Activated T-helper 17 cell treated with anti-CD3 and anti-CD28 coated beads, Interleukin-2, amount 50 U/mL, for 72 hours (primary cell): Measurements from ENCODE around the gene TRPV3. TPM values are rescaled to one million over a fixed set of nuclear protein-coding genes. Genes with fewer than 3 reads are reported as not detected.
"Not testable (repeated sequence)": the region's sequence is repeated elsewhere in the genome, so short reads cannot be mapped to it uniquely, and the experiment has no call there.

Experiments used
- ATAC-seq: fragments of 150-1000 bp; cut with Tn5 transposase; replicated peaks from 2 replicates; pipeline ENCODE4 v1.10.0; 2021; ENCODE audit warnings: mild to moderate bottlenecking, moderate library complexity
- H3K27ac Mint-ChIP-seq: one replicate; pipeline ENCODE4 v1.8.0; 2022; ENCODE audit warnings: mixed read lengths
- H3K27me3 Mint-ChIP-seq: one replicate; pipeline ENCODE4 v1.8.0; 2022; ENCODE audit warnings: mixed read lengths
- H3K36me3 Mint-ChIP-seq: one replicate; pipeline ENCODE4 v1.8.0; 2022; ENCODE audit warnings: low read depth, mild to moderate bottlenecking, mixed read lengths
- H3K4me1 Mint-ChIP-seq: one replicate; pipeline ENCODE4 v1.8.0; 2022; ENCODE audit warnings: mixed read lengths
- H3K4me3 Mint-ChIP-seq: one replicate; pipeline ENCODE4 v1.8.0; 2022; ENCODE audit warnings: mild to moderate bottlenecking, mixed read lengths
- H3K9me3 Mint-ChIP-seq: one replicate; pipeline ENCODE4 v1.8.0; 2022; ENCODE audit warnings: mixed read lengths
- total RNA-seq, 2 donors: library from RNA; stranded (reverse); gene quantifications; one replicate each; pipeline ENCODE4 v1.2.3, GENCODE V29; 2022

TRPV3 gene
- total RNA-seq, 2 donors from 2014 or later: 0.86 to 3.5 TPM

DNA sequence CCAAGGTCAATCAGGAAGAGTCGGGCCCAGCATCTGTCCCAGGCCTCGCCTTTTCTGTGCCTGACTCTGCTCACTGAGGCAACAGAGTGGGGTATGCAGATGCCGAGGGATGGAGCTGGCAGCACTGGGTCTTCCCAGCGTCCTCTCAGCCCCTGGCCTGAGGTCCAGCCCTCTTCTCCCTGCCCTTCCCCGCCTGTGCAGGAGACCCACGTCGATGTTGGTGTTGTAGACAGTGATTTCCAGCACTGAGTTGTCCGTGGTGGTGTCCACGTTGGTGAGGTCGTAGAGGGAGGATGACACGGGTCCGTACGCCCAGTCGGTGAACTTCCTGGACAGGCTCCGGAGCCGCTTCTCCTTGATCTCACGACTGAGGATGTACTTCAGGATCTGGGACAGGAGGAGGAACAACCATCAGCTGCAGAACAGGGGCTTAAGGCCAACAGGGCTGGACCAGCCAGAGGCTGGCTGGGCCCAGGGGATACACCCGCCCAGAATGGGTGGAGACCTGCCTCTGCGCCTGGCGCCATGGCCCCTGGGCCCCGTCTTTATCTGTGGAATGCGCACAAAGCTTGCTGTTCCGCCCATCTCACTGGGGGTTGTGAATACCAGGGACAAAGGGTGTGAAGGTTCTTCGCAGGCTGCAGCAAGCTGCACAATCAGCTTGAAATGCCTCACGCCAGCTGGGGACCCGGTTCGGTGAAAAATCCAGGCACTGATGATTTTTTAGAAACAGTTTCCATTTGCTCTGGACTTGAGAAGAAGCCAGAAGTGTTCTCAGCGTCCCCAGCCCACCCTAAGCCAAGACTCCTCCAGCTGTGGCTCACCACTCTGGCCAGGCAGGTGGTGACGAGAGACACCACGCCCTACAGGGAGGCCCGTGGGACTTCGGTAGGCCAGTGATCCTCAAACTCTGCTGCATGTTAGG is 27.5 kb downstream of the TRPV3 start:
- H3K27ac Mint-ChIP-seq: no peak overlapping the region
- no peaks in the 10 kb centered on the region for H3K36me3 Mint-ChIP-seq
- ATAC-seq: no peak
- H3K9me3 Mint-ChIP-seq: no peaks in the 10 kb centered on the region
- H3K4me3 Mint-ChIP-seq: no peak overlapping the region
- no peaks in the 10 kb centered on the region for H3K4me1 Mint-ChIP-seq
- H3K27me3 Mint-ChIP-seq: peaks cover 14% of the 10 kb centered on the region

DNA sequence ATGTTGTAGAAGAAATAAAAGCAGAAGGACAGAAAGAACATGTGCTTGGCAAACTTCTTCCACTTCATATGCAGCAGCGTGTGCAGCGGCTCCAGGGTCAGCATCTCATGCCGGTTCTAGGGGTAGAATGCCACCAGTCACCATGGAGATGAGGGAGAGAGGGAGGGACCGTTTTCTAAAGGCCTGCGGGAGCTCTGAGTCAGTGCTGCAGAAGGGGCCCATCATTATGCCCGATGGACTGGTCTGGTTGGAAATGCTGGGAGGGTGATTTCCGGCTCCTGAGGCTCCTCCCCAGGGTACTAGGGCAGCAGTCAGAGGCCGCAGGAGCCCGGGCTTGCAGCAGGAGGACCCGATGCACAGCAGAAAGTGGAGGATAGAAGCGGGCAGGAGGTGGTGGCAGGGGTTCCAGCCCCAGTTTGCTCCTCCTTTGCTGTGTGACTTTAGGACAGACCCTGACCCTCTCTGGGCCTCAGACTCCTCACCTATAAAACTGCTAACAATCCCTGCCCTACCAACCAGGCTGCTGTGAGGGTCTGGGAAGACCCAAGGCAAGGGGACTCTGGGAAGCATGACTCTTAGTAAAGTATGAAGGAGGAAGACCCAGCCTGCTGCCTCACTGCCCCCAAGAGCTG is 28.6 kb downstream of the TRPV3 start:
- H3K9me3 Mint-ChIP-seq: no peaks in the 10 kb centered on the region
- no peak overlapping the region for H3K4me3 Mint-ChIP-seq
- ATAC-seq: no peak
- H3K36me3 Mint-ChIP-seq: no peaks in the 10 kb centered on the region
- H3K4me1 Mint-ChIP-seq: no peaks in the 10 kb centered on the region
- no peak overlapping the region for H3K27ac Mint-ChIP-seq
- H3K27me3 Mint-ChIP-seq: peaks cover 14% of the 10 kb centered on the region

DNA sequence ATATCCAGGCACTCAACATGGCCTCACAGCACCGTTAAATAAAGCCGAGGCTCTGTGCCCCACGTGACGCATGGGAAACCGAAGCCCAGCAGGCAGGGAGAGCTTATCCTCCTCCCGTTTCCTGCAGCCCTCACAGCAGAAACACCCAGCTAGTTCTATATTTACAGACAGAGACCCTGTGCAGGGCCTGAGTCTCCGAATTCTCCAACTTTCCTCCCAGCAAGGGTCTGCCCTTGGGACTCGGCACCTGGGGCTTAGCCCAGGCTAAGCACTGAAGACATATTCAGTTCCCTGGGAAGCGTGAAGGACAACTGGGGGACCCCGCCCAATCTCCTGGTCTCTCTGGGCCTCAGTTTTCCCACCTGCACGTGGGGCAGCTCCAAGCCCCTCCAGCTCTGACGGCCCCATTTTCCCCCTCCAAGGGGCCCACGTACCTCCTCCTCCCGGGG is 29.2 kb downstream of the TRPV3 start:
- no peaks in the 10 kb centered on the region for H3K4me1 Mint-ChIP-seq
- ATAC-seq: no peak
- H3K27ac Mint-ChIP-seq: no peak overlapping the region
- no peaks in the 10 kb centered on the region for H3K9me3 Mint-ChIP-seq
- H3K4me3 Mint-ChIP-seq: no peak overlapping the region
- peaks cover 14% of the 10 kb centered on the region for H3K27me3 Mint-ChIP-seq
- no peaks in the 10 kb centered on the region for H3K36me3 Mint-ChIP-seq

DNA sequence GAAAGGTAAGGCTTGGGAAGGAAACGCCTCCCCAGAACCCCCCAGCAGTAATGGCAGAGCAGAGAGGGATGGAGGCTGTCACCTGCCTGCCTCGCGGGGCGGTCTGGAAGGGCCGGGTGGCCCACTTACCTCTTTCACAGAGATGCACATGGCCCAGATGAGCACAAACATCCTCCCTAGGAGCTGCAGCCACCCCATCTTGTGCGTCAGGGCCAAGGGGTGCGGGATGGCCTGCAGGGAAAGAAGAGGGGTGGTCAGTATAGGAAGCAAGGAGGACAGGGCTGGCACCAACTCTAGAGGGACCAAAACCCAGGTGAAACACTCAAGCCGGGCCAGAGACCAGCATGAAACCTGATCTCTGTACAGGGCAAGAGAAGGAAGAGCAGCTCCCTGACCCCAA is 29.7 kb downstream of the TRPV3 start:
- Mint-ChIP-seq H3K9me3 (no peaks in the 10 kb centered on the region), H3K4me3 (no peak overlapping the region), H3K4me1 (no peaks in the 10 kb centered on the region), H3K27ac (no peak overlapping the region), H3K27me3 (peaks cover 10% of the 10 kb centered on the region), H3K36me3 (no peaks in the 10 kb centered on the region)
- no peak for ATAC-seq

DNA sequence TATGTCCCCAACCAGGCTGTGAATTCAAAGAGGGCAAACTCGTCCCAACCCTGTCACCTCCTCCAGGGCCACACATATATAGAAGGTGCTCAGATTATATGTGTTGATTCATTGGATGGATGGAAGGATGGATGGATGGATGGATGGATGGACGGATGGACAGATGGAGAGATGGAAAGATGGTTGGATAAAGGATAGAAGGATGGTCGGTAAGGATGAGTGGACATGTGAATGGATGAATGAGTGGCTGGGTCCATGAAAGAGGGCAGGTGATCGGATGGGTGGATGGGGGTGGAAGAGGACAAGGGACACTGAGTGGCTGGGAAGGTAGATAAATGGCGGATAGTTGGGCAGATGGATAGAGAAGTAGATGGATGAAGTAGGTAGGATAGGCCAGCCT is 30.1 kb downstream of the TRPV3 start:
- no peaks in the 10 kb centered on the region for H3K4me1 Mint-ChIP-seq

DNA sequence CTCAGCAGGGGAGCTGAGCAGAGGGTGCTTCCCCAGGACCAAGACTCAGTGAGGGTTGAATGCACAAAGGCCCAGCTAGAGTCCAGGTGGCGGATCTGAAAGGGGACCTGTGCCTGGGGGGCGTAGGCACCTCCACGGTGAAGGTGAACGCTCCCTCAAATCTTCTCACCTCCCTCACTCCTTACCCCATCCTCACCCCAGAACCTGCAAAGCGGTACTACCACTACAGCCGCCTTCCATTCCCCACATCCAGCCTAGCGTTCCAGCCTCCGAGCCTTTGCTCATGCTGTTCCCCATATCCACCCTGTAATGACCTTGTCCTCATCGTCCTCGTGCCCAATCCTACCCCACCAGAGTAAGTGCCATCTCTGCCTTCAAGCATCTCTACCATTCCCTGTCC is 30.6 kb downstream of the TRPV3 start:
- H3K4me1 Mint-ChIP-seq: no peaks in the 10 kb centered on the region
- H3K36me3 Mint-ChIP-seq: no peaks in the 10 kb centered on the region
- no peak overlapping the region for H3K27ac Mint-ChIP-seq
- peaks cover 10% of the 10 kb centered on the region for H3K27me3 Mint-ChIP-seq
- no peak for ATAC-seq
- H3K9me3 Mint-ChIP-seq: no peaks in the 10 kb centered on the region
- H3K4me3 Mint-ChIP-seq: no peak overlapping the region

More for the DNA sequence above, 30.1 kb downstream of the TRPV3 start:
- Mint-ChIP-seq H3K27ac (no peak overlapping the region), H3K27me3 (peaks cover 10% of the 10 kb centered on the region), H3K36me3 (no peaks in the 10 kb centered on the region), H3K9me3 (no peaks in the 10 kb centered on the region), H3K4me3 (no peak overlapping the region)
- no peak for ATAC-seq

DNA sequence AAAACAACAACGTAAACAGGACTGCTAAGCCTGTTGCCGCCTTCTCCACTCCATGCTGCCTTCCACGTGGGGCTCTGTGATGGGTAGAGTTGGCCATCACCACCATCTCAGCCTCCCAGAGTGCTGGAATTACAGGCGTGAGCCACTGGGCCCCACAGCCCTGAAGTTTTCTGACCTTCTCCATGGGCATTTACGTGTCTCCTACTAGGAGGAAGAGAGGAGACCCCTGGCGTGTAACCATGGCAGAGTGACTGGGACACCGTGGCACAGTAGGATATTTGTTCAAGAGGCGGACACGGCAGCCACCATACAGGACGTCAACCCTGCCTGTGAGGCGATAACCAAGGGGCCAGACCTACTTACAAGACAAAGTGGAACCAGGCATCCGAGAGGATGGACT is 31.1 kb downstream of the TRPV3 start:
- Mint-ChIP-seq H3K9me3 (no peaks in the 10 kb centered on the region), H3K27ac (no peak overlapping the region), H3K4me1 (no peaks in the 10 kb centered on the region), H3K36me3 (no peaks in the 10 kb centered on the region), H3K4me3 (no peak overlapping the region), H3K27me3 (peaks cover 10% of the 10 kb centered on the region)
- no peak for ATAC-seq

DNA sequence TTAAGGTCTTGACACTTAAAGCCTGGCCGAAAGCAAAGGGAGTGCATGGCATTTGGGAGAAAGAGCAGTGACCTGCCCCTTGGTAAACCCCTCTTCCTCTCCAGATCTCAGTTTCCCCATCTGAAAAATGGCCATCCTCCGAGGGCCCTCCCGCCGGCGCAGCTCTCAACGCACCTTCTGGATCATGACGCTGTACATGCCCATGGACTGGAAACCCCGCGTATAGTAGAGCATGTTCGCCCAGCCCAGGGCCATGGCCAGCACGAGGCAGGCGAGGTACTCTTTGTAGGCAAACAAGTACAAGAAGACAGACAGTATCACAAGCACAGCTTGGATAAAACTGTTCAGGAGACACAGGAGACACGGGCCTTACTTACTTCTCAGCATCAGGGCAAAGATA is 33.6 kb downstream of the TRPV3 start:
- H3K27ac Mint-ChIP-seq: no peak overlapping the region
- H3K4me3 Mint-ChIP-seq: no peak overlapping the region
- peaks cover 10% of the 10 kb centered on the region for H3K27me3 Mint-ChIP-seq
- no peaks in the 10 kb centered on the region for H3K36me3 Mint-ChIP-seq
- no peak for ATAC-seq
- no peaks in the 10 kb centered on the region for H3K4me1 Mint-ChIP-seq
- no peaks in the 10 kb centered on the region for H3K9me3 Mint-ChIP-seq

DNA sequence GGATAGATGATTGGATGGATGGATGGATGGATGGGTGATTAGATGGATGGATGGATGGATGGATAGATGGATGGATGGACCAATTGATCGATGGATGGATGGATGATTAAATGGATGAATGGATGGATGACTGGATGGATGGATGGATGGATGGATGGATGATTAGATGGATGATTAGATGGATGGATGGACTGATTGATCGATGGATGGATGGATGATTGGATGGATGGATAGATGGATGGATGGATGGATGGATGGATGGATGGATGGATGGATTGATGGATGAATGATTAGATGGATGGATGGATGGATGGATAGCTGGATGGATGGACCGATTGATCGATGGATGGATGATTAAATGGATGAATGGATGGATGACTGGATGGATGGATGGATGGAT is 38.1 kb downstream of the TRPV3 start:
- not testable (repeated sequence) for H3K4me1 Mint-ChIP-seq, H3K4me3 Mint-ChIP-seq, H3K36me3 Mint-ChIP-seq, H3K27ac Mint-ChIP-seq, H3K27me3 Mint-ChIP-seq, ATAC-seq, H3K9me3 Mint-ChIP-seq

DNA sequence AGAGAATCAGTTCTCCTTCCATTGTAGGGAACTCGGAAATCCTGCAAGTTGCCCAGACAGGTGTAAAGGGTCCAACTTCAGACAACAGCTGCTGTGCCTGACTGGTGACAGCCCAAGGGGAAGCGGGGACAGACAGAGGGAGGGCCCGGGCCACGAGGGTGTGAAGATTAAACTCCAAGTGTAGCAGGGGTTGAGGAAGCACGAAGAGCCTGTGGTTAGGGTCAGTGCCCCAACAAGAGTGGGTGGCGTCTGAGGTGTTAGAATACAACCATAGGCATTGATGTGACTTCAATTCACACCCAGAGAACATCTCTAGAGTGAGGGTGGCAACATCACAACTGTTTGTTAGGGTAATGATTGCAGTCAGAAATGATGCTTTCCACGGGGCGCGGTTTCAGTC is 42.7 kb downstream of the TRPV3 start:
- Mint-ChIP-seq H3K4me3 (no peak overlapping the region), H3K4me1 (no peaks in the 10 kb centered on the region), H3K27me3 (no peaks in the 10 kb centered on the region), H3K27ac (no peak overlapping the region), H3K9me3 (no peaks in the 10 kb centered on the region), H3K36me3 (no peaks in the 10 kb centered on the region)
- no peak for ATAC-seq

DNA sequence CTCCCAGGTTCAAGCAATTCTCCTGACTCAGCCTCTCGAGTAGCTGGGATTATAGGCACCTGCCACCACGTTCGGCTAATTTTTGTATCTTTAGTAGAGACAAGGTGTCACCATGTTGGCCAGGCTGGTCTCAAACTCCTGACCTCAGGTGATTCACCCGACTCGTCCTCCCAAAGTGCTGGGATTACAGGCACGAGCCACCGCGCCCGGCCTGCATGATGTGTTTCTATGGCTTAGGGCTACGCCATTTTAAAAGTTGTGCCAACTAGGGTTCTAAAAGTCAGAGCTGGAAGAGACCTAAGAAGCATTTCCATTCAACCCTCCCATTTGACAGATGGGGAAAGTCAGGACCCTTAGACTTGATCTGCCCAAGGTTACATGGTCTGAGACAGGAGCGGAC is 43.4 kb downstream of the TRPV3 start:
- H3K36me3 Mint-ChIP-seq: not testable (repeated sequence)

DNA sequence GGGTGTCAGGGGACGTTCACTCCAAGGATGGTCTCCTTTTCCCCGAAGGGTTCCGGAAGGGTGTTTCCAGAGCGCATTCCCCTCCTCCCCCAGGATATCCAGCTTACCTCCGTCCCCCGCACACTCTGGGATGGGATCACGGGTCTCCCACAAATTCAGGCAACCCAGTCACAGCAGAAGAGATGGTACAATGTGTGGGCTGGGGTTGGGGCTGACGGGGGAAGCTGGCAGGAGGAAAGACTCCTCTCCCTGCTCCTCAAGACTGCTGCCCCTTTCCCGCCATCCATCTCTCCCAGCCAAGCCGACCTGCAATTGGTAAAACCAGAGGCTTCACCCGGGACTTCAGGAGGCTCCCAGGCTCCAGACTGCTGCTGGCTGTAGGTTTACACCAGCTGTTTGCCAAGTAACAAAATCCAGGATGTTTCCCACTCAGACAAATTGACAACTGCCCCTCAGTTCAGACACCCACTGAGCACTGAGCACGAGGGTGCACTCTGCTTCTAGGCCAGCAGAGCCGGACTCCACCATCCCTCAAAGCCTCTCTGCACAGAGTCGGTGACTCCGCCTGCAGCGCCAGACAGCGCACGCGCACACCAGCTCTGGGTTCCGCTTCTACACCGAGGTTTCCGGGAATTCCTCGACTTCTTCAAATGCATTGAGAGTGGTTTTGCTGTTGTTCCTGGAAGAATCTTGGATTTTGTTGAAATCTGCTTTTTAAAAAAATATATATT is 44.1 kb downstream of the TRPV3 start:
- no peak overlapping the region for H3K27ac Mint-ChIP-seq
- no peak for ATAC-seq
- no peaks in the 10 kb centered on the region for H3K27me3 Mint-ChIP-seq
- no peak overlapping the region for H3K4me3 Mint-ChIP-seq
- H3K9me3 Mint-ChIP-seq: no peaks in the 10 kb centered on the region
- no peaks in the 10 kb centered on the region for H3K4me1 Mint-ChIP-seq
- H3K36me3 Mint-ChIP-seq: no peaks in the 10 kb centered on the region

More for the DNA sequence above, 43.4 kb downstream of the TRPV3 start:
- not testable (repeated sequence) for H3K4me3 Mint-ChIP-seq, ATAC-seq, H3K4me1 Mint-ChIP-seq, H3K27me3 Mint-ChIP-seq, H3K9me3 Mint-ChIP-seq, H3K27ac Mint-ChIP-seq

DNA sequence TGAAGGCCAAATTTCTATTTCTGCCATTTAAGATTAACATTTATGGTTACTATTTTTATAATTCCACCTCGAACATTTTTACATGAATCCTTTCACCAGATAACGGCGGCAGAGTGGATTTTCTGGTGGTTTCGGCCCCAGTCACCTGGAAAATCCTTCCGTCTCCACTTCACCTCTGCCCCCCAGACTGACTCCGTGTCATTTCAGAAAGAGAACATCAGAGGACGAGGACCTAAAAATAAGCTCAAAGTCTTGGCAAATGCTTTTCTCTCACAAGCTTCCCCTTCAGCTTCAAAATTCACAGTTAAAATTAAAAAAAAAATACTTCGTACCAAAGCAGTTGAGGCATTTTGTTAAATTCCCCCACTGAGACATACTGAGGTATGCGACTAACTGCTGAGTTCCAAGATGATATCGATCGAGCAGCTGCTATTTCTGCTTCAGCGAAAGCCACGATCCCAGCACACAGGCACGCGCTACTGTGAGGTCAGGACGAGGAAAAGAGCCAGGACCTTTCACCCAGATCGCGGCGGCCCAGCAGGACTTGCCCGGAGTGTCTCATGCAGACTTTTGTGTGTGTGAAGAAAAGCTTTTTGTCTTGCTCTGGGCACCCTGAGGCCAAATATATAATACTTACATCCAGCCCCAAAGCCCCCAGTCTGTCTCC is 45.0 kb downstream of the TRPV3 start:
- H3K4me3 Mint-ChIP-seq: no peak overlapping the region
- no peaks in the 10 kb centered on the region for H3K36me3 Mint-ChIP-seq
- no peaks in the 10 kb centered on the region for H3K27me3 Mint-ChIP-seq
- no peaks in the 10 kb centered on the region for H3K4me1 Mint-ChIP-seq
- no peak for ATAC-seq
- H3K27ac Mint-ChIP-seq: no peak overlapping the region
- no peaks in the 10 kb centered on the region for H3K9me3 Mint-ChIP-seq

DNA sequence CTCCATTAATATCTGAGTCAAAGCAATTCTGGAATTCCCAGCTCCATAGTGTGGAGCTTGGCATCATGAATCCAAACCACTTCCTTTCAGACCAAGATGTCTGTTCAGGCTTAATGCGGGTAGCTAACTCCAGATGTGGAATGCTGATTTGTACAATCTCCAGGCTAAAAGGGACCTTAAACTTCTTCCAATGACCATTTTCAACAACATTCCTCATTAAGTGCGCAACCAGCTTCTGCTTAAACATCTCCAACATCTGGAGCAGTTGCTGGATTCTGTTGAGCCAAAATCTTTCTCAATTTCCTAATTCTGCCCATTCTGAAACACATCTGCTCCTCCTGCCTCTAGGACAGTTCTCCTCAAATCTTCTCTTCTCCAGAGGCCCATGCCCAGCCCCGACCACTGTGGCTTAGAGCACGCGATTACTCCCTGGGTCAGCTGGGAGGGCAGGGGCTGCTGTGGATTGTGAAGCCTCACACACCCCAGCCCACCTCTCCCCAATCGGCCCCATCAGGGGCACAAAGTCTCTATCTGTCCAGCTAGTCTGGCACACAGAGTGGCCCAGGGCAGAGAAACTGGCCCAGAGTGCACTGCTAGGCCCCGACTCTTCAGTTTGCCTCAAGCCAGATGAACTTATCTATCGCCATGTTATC is 45.6 kb downstream of the TRPV3 start:
- no peak for ATAC-seq
- Mint-ChIP-seq H3K27me3 (no peaks in the 10 kb centered on the region), H3K4me3 (no peak overlapping the region), H3K36me3 (no peaks in the 10 kb centered on the region), H3K9me3 (no peaks in the 10 kb centered on the region), H3K4me1 (no peaks in the 10 kb centered on the region), H3K27ac (no peak overlapping the region)
